ENCODE measurements around the gene TBC1D22B. TPM values are rescaled to one million over a fixed set of nuclear protein-coding genes. Genes with fewer than 3 reads are reported as not detected.

The TBC1D22B gene
- 1 to 10 TPM; 1.3 to 4.0 (median 2.8) TPM for total RNA-seq
- long read RNA-seq: 0 reads

- TF ChIP-seq CTCF (IDR thresholded peaks at IDR 0.05) (no peak), POLR2A (IDR thresholded peaks at IDR 0.05) (peak; percentile 74)
- WGBS (ENCODE audit: insufficient coverage, low coverage, low lambda C conversion rate, missing lambda C conversion rate): 0% methylated on average over 9 of the region's 45 CpGs
- intact Hi-C loops (cut with DNase I): no loop called here
Observed at GRCh38 chr6:37257634-37258404, at the start of gene TBC1D22B, which contains the start of gene TMEM217. TBC1D22B (plus strand) TSS chr6:37257772; CDS start chr6:37257918, 146 bp downstream. TMEM217 (minus strand) TSS chr6:37258144; CDS start chr6:37219030, 39,114 bp downstream.

GRCh38 chr6:37207903-37208456 is 49.6 kb upstream of the TBC1D22B start:
- Histone ChIP-seq H3K27ac (no peak overlapping the region), H3K36me3 (no peaks in the 10 kb centered on the region), H3K4me3 (no peak overlapping the region), H3K9me3 (no peaks in the 10 kb centered on the region), H3K4me1 (peaks cover 0 to 14% (median 6%) of the 10 kb centered on the region in 4 donors), H3K27me3 (no peaks in the 10 kb centered on the region)
- 44% methylated on average over 6 of the region's 7 CpGs for WGBS (ENCODE audit: insufficient coverage, low coverage, low lambda C conversion rate, missing lambda C conversion rate)
- intact Hi-C loops (cut with DNase I): loop anchor here in 1 of 2 donors (10.0 kb wide), 1 partner anchor 183 kb away; no protein-coding TSS in a partner anchor
- DNase-seq (peak; percentile 87 to 89 (median 88)), ATAC-seq (peak; percentile 83 to 92 (median 90))
- no peak for TF ChIP-seq POLR2A (IDR thresholded peaks at IDR 0.05)
- peak; percentile 77 to 90 (median 81) for TF ChIP-seq CTCF (IDR thresholded peaks at IDR 0.05)

More at GRCh38 chr6:37257634-37258404, at the start of gene TBC1D22B, which contains the start of gene TMEM217:
- Histone ChIP-seq H3K27me3 (no peaks in the 10 kb centered on the region), H3K9me3 (no peaks in the 10 kb centered on the region), H3K4me3 (peak within 1 kb of the TSS; percentile 78 to 90 (median 81)), H3K36me3 (no peaks in the 10 kb centered on the region), H3K27ac (peak within 1 kb of the TSS; percentile 84 to 94 (median 94)), H3K4me1 (peaks cover 0 to 16% (median 4%) of the 10 kb centered on the region in 4 donors)
- ATAC-seq (peak; percentile 96 to 100 (median 99)), DNase-seq (peak; percentile 98 to 99 (median 98))

- no peak for TF ChIP-seq CTCF (IDR thresholded peaks at IDR 0.05)
- no peak for TF ChIP-seq POLR2A (IDR thresholded peaks at IDR 0.05)
- H3K4me3 ChIP-seq: no peak overlapping the region
- DNase-seq (no peak), ATAC-seq (no peak)
- 85% methylated on average over 7 of the region's 7 CpGs for WGBS (ENCODE audit: insufficient coverage, low coverage, low lambda C conversion rate, missing lambda C conversion rate)
- intact Hi-C loops (cut with DNase I): loop anchor here in 1 of 2 donors (10.0 kb wide), 1 partner anchor 184 kb away; no protein-coding TSS in a partner anchor
- no peaks in the 10 kb centered on the region for H3K36me3 ChIP-seq
- no peaks in the 10 kb centered on the region for H3K27me3 ChIP-seq
- peaks cover 0 to 14% (median 6%) of the 10 kb centered on the region in 4 donors for H3K4me1 ChIP-seq
- no peaks in the 10 kb centered on the region for H3K9me3 ChIP-seq
- H3K27ac ChIP-seq: no peak overlapping the region
Observed at GRCh38 chr6:37208793-37209192, 48.8 kb upstream of the TBC1D22B start.

- no peak overlapping the region for H3K4me3 ChIP-seq
- H3K4me1 ChIP-seq: peaks cover 0 to 8% (median 4%) of the 10 kb centered on the region in 4 donors
- DNase-seq (no peak), ATAC-seq (no peak)
- WGBS (ENCODE audit: insufficient coverage, low coverage, low lambda C conversion rate, missing lambda C conversion rate): 57% methylated on average over 10 of the region's 12 CpGs
- no peaks in the 10 kb centered on the region for H3K27me3 ChIP-seq
- TF ChIP-seq CTCF (IDR thresholded peaks at IDR 0.05) (no peak), POLR2A (IDR thresholded peaks at IDR 0.05) (no peak)
- intact Hi-C loops (cut with DNase I): loop anchor here in 1 of 2 donors (10.0 kb wide), 1 partner anchor 185 kb away; no protein-coding TSS in a partner anchor
- no peaks in the 10 kb centered on the region for H3K9me3 ChIP-seq
- no peaks in the 10 kb centered on the region for H3K36me3 ChIP-seq
- H3K27ac ChIP-seq: no peak overlapping the region
Observed at GRCh38 chr6:37209461-37210205, 47.9 kb upstream of the TBC1D22B start.
